GM18870 (cell line): ENCODE data around the gene HK2.
"Not testable (repeated sequence)": the region's sequence is repeated elsewhere in the genome, so short reads cannot be mapped to it uniquely, and the experiment has no call there.

Source experiments
- ATAC-seq: cut with Tn5 transposase; IDR thresholded peaks from one replicate; pipeline ENCODE4 v1.9.1; 2021; ENCODE audit warnings: moderate library complexity; ENCODE audit not compliant: unreplicated experiment

Gene HK2

GRCh38 chr2:74876081-74876886 lies 42.4 kb downstream of the HK2 start:
- ATAC-seq, result peak; percentile 53

- no peak for ATAC-seq
Observed at GRCh38 chr2:74877376-74877775, 43.4 kb downstream of the HK2 start.

- no peak for ATAC-seq
Observed at GRCh38 chr2:74877781-74878433, 44.0 kb downstream of the HK2 start.

- no peak for ATAC-seq
Observed at GRCh38 chr2:74878551-74878950, 44.6 kb downstream of the HK2 start.

GRCh38 chr2:74880054-74880728 lies 46.3 kb downstream of the HK2 start:
- ATAC-seq, result no peak

- ATAC-seq, result no peak
Observed at GRCh38 chr2:74881176-74881575, 47.2 kb downstream of the HK2 start.

GRCh38 chr2:74881626-74882298 lies 47.8 kb downstream of the HK2 start:
- ATAC-seq, result no peak

- no peak for ATAC-seq
Observed at GRCh38 chr2:74882299-74882687, 48.4 kb downstream of the HK2 start.

GRCh38 chr2:74883011-74883410 lies 49.1 kb downstream of the HK2 start:
- no peak for ATAC-seq

- ATAC-seq, result no peak
Observed at GRCh38 chr2:74884118-74884762, 50.3 kb downstream of the HK2 start.

GRCh38 chr2:74884866-74885265 lies 50.9 kb downstream of the HK2 start:
- no peak for ATAC-seq

- no peak for ATAC-seq
Observed at GRCh38 chr2:74886251-74886650, 52.3 kb downstream of the HK2 start.

- ATAC-seq, result no peak
Observed at GRCh38 chr2:74886811-74887210, 52.9 kb downstream of the HK2 start.

GRCh38 chr2:74887445-74887951 lies 53.6 kb downstream of the HK2 start:
- no peak for ATAC-seq

- no peak for ATAC-seq
Observed at GRCh38 chr2:74887960-74888700, 54.2 kb downstream of the HK2 start.

GRCh38 chr2:74889159-74889558 lies 55.2 kb downstream of the HK2 start:
- no peak for ATAC-seq

- no peak for ATAC-seq
Observed at GRCh38 chr2:74890711-74891110, 56.8 kb downstream of the HK2 start.

- no peak for ATAC-seq
Observed at GRCh38 chr2:74891136-74891764, 57.3 kb downstream of the HK2 start.

- ATAC-seq, result not testable (repeated sequence)
Observed at GRCh38 chr2:74891816-74892215, 57.9 kb downstream of the HK2 start.

GRCh38 chr2:74892609-74893008 lies 58.7 kb downstream of the HK2 start:
- no peak for ATAC-seq
